Upper lobe of left lung (tissue), 4 donors: Measurements from ENCODE around the gene HPCAL1.

Experiments used
- EP300 ChIP-seq, 4 donors: sonication (generic); formaldehyde crosslinking; IDR thresholded peaks; one replicate each; pipeline ENCODE4 v1.5.1; 2017; ENCODE audit warnings: antibody characterized with exemption in 4 of 4, control low read depth in 2 of 4
- POLR2A ChIP-seq, 4 donors: fragments of 450-650 bp; IDR thresholded peaks; one replicate each; pipeline ENCODE4 v1.5.1; 2016 to 2017; ENCODE audit warnings: antibody characterized with exemption in 4 of 4, mild to moderate bottlenecking in 2 of 4
- POLR2AphosphoS5 ChIP-seq, 2 donors: sonication (generic); formaldehyde crosslinking; IDR thresholded peaks; one replicate each; pipeline ENCODE4 v1.5.1; 2017; ENCODE audit warnings: antibody characterized with exemption in 2 of 2
- TF ChIP-seq, protein P1 (sequence below), 6 experiments: fragments of 450-650 bp in 4 of 6; fragments of 200-600 bp in 2 of 6; sonication (generic) in 2 of 6; IDR thresholded peaks; one replicate each; pipeline ENCODE4 v1.5.1; 2016 to 2019; ENCODE audit warnings: antibody characterized with exemption in 6 of 6

GRCh38 chr2:10380048-10380926 lies 77.6 kb downstream of the HPCAL1 start:
- TF ChIP-seq, protein P1, sequence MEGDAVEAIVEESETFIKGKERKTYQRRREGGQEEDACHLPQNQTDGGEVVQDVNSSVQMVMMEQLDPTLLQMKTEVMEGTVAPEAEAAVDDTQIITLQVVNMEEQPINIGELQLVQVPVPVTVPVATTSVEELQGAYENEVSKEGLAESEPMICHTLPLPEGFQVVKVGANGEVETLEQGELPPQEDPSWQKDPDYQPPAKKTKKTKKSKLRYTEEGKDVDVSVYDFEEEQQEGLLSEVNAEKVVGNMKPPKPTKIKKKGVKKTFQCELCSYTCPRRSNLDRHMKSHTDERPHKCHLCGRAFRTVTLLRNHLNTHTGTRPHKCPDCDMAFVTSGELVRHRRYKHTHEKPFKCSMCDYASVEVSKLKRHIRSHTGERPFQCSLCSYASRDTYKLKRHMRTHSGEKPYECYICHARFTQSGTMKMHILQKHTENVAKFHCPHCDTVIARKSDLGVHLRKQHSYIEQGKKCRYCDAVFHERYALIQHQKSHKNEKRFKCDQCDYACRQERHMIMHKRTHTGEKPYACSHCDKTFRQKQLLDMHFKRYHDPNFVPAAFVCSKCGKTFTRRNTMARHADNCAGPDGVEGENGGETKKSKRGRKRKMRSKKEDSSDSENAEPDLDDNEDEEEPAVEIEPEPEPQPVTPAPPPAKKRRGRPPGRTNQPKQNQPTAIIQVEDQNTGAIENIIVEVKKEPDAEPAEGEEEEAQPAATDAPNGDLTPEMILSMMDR (IDR thresholded peaks at IDR 0.05), result no peak
- TF ChIP-seq POLR2A (IDR thresholded peaks at IDR 0.05) (no peak), EP300 (IDR thresholded peaks at IDR 0.05) (no peak), POLR2AphosphoS5 (IDR thresholded peaks at IDR 0.05) (no peak)
